ENCODE data around the gene PRDM16.

Gene PRDM16

GRCh38 chr1:3318329-3318728, 249.3 kb downstream of the PRDM16 start:
- no peak overlapping the region for H3K4me3 ChIP-seq (ENCODE audit: low read depth in 1 of 2, low read length in 2 of 2)
- TF ChIP-seq CTCF (IDR thresholded peaks at IDR 0.05; ENCODE audit: borderline replicate concordance, extremely low read depth, low read length, poor library complexity, severe bottlenecking) (no peak), EZH2 (IDR thresholded peaks at IDR 0.05; ENCODE audit: borderline replicate concordance, low read depth, low read length, severe bottlenecking) (no peak)
- no peaks in the 10 kb centered on the region; the same call in 1 of the 2 replicates for H4K20me1 ChIP-seq (ENCODE audit: insufficient read depth, low read length)
- H3K79me2 ChIP-seq (ENCODE audit: insufficient read depth, low read length), result no peaks in the 10 kb centered on the region
- H3K27ac ChIP-seq (ENCODE audit: low read length), result no peak overlapping the region
- H3K4me1 ChIP-seq (ENCODE audit: insufficient read depth, low read length), result no peaks in the 10 kb centered on the region
- H3K9me3 ChIP-seq (ENCODE audit: insufficient read depth, low read length, severe bottlenecking), result no peaks in the 10 kb centered on the region
- H2AFZ ChIP-seq (ENCODE audit: low read depth, low read length), result no peak overlapping the region
- ATAC-seq (ENCODE audit: insufficient read depth, low read depth) (no peak), DNase-seq (no peak)
- H3K9ac ChIP-seq (ENCODE audit: low read depth, low read length), result no peak overlapping the region
- H3K36me3 ChIP-seq (ENCODE audit: insufficient read depth, low read length), result no peaks in the 10 kb centered on the region
- peaks cover 3% of the 10 kb centered on the region for H3K27me3 ChIP-seq (ENCODE audit: insufficient read depth, low read length, poor library complexity)
- no peak overlapping the region for H3K4me2 ChIP-seq (ENCODE audit: insufficient read depth, low read length)

- Histone ChIP-seq H3K9ac (ENCODE audit: low read depth, low read length) (no peak overlapping the region), H2AFZ (ENCODE audit: low read depth, low read length) (peak overlapping the region; percentile 58), H3K9me3 (ENCODE audit: insufficient read depth, low read length, severe bottlenecking) (no peaks in the 10 kb centered on the region), H3K4me2 (ENCODE audit: insufficient read depth, low read length) (no peak overlapping the region), H3K79me2 (ENCODE audit: insufficient read depth, low read length) (no peaks in the 10 kb centered on the region), H3K27me3 (ENCODE audit: insufficient read depth, low read length, poor library complexity) (no peaks in the 10 kb centered on the region), H3K4me3 (ENCODE audit: low read depth in 1 of 2, low read length in 2 of 2) (no peak overlapping the region), H3K36me3 (ENCODE audit: insufficient read depth, low read length) (no peaks in the 10 kb centered on the region), H3K4me1 (ENCODE audit: insufficient read depth, low read length) (no peaks in the 10 kb centered on the region), H3K27ac (ENCODE audit: low read length) (no peak overlapping the region), H4K20me1 (ENCODE audit: insufficient read depth, low read length) (no peaks in the 10 kb centered on the region)
- ATAC-seq (ENCODE audit: insufficient read depth, low read depth) (peak; percentile 76), DNase-seq (peak; percentile 56)
- TF ChIP-seq EZH2 (IDR thresholded peaks at IDR 0.05; ENCODE audit: borderline replicate concordance, low read depth, low read length, severe bottlenecking), result no peak
- TF ChIP-seq CTCF (IDR thresholded peaks at IDR 0.05; ENCODE audit: borderline replicate concordance, extremely low read depth, low read length, poor library complexity, severe bottlenecking), result peak; percentile 77
These were observed 250.9 kb downstream of the PRDM16 start for GRCh38 chr1:3319874-3320245.

- H3K36me3 ChIP-seq (ENCODE audit: insufficient read depth, low read length), result no peaks in the 10 kb centered on the region
- no peak overlapping the region for H3K4me2 ChIP-seq (ENCODE audit: insufficient read depth, low read length)
- H2AFZ ChIP-seq (ENCODE audit: low read depth, low read length), result no peak overlapping the region
- H3K4me1 ChIP-seq (ENCODE audit: insufficient read depth, low read length), result no peaks in the 10 kb centered on the region
- TF ChIP-seq CTCF (IDR thresholded peaks at IDR 0.05; ENCODE audit: borderline replicate concordance, extremely low read depth, low read length, poor library complexity, severe bottlenecking) (no peak), EZH2 (IDR thresholded peaks at IDR 0.05; ENCODE audit: borderline replicate concordance, low read depth, low read length, severe bottlenecking) (no peak)
- no peak overlapping the region for H3K4me3 ChIP-seq (ENCODE audit: low read depth in 1 of 2, low read length in 2 of 2)
- H3K9me3 ChIP-seq (ENCODE audit: insufficient read depth, low read length, severe bottlenecking), result no peaks in the 10 kb centered on the region
- ATAC-seq (ENCODE audit: insufficient read depth, low read depth) (peak; percentile 31; the same call in 1 of the 3 replicates), DNase-seq (no peak)
- H3K27me3 ChIP-seq (ENCODE audit: insufficient read depth, low read length, poor library complexity), result no peaks in the 10 kb centered on the region
- no peaks in the 10 kb centered on the region for H4K20me1 ChIP-seq (ENCODE audit: insufficient read depth, low read length)
- no peak overlapping the region for H3K9ac ChIP-seq (ENCODE audit: low read depth, low read length)
- H3K27ac ChIP-seq (ENCODE audit: low read length), result no peak overlapping the region
- H3K79me2 ChIP-seq (ENCODE audit: insufficient read depth, low read length), result no peaks in the 10 kb centered on the region
These were observed 251.5 kb downstream of the PRDM16 start for GRCh38 chr1:3320246-3321152.
